CD14-positive monocyte (primary cell): ENCODE measurements around the gene NLRP8. TPM values are rescaled to one million over a fixed set of nuclear protein-coding genes. Genes with fewer than 3 reads are reported as not detected.

ENCODE experiments used
- DNase-seq, 3 donors: peaks; one replicate each; pipeline ENCODE4 v3.0.0-alpha.2; 2011 to 2022
- H2AFZ ChIP-seq: 2 replicates; pipeline ENCODE4 v1.6.0; 2012; ENCODE audit warnings: mild to moderate bottlenecking, low read depth, low read length, inconsistent platforms; ENCODE audit not compliant: insufficient read depth, poor library complexity, severe bottlenecking
- H3K27ac ChIP-seq, 2 donors: 1 replicate in 1 of 2; 2 replicates in 1 of 2; pipeline ENCODE4 v1.5.1; 2012 to 2013; ENCODE audit warnings: low read length in 2 of 2, control low read depth in 1 of 2, inconsistent platforms in 1 of 2, low read depth in 1 of 2, mild to moderate bottlenecking in 1 of 2
- H3K27me3 ChIP-seq, 2 donors: one replicate each; pipeline versions ENCODE4 v1.6.0 to v1.6.1; 2011 to 2013; ENCODE audit warnings: low read length in 2 of 2; ENCODE audit not compliant: control insufficient read depth in 2 of 2, insufficient read depth in 2 of 2
- H3K36me3 ChIP-seq, 2 donors: replicated peaks in 1 of 2; 1 replicate in 1 of 2; 2 replicates in 1 of 2; pipeline versions ENCODE4 v1.5.1 to v1.6.1; 2012 to 2013; ENCODE audit warnings: low read length in 2 of 2, control low read depth in 1 of 2, inconsistent platforms in 1 of 2, mild to moderate bottlenecking in 1 of 2; ENCODE audit not compliant: insufficient read depth in 2 of 2, control insufficient read depth in 1 of 2
- H3K4me1 ChIP-seq, 2 donors: 1 replicate in 1 of 2; 2 replicates in 1 of 2; pipeline versions ENCODE4 v1.5.1 to v1.6.1; 2012 to 2013; ENCODE audit warnings: low read length in 2 of 2, control low read depth in 1 of 2, inconsistent platforms in 1 of 2, mild to moderate bottlenecking in 1 of 2, moderate library complexity in 1 of 2; ENCODE audit not compliant: insufficient read depth in 2 of 2, control insufficient read depth in 1 of 2
- H3K4me2 ChIP-seq: replicated peaks from 2 replicates; pipeline ENCODE3; 2012; ENCODE audit warnings: low read length, moderate library complexity, mild to moderate bottlenecking; ENCODE audit not compliant: poor library complexity, severe bottlenecking; ENCODE audit errors: extremely low read depth
- H3K4me3 ChIP-seq, 3 experiments: fragments of 200-600 bp in 1 of 3; sonication (generic) in 1 of 3; replicated peaks in 1 of 3; 1 replicate in 2 of 3; 2 replicates in 1 of 3; pipeline ENCODE4 v1.5.1; 2011 to 2013; ENCODE audit warnings: low read length in 3 of 3, mild to moderate bottlenecking in 3 of 3, control low read depth in 2 of 3, low read depth in 2 of 3, inconsistent platforms in 1 of 3, moderate library complexity in 1 of 3
- H3K79me2 ChIP-seq: 2 replicates; pipeline ENCODE4 v1.6.0; 2012; ENCODE audit warnings: mild to moderate bottlenecking, control low read depth, inconsistent platforms, low read length, moderate library complexity; ENCODE audit not compliant: insufficient read depth
- H3K9ac ChIP-seq: 2 replicates; pipeline ENCODE4 v1.6.0; 2017; ENCODE audit warnings: low read length, mild to moderate bottlenecking; ENCODE audit not compliant: insufficient read depth, poor library complexity, severe bottlenecking
- H3K9me3 ChIP-seq, 2 donors: replicated peaks in 1 of 2; 1 replicate in 1 of 2; 2 replicates in 1 of 2; pipeline versions ENCODE4 v1.5.1 to v1.6.1; 2012 to 2013; ENCODE audit warnings: low read length in 2 of 2, control low read depth in 1 of 2; ENCODE audit not compliant: control insufficient read depth in 1 of 2, insufficient read depth in 1 of 2
- H4K20me1 ChIP-seq: 2 replicates; pipeline ENCODE4 v1.6.0; 2012; ENCODE audit warnings: mild to moderate bottlenecking, low read length, control low read depth, moderate library complexity; ENCODE audit not compliant: insufficient read depth
- H3K27ac Mint-ChIP-seq, 7 donors: one replicate each; pipeline ENCODE4 v1.8.0; 2020; ENCODE audit warnings: mild to moderate bottlenecking in 7 of 7, mixed read lengths in 7 of 7, moderate library complexity in 6 of 7, inconsistent platforms in 2 of 7
- H3K27me3 Mint-ChIP-seq, 3 donors: one replicate each; pipeline ENCODE4 v1.8.0; 2021 to 2022; ENCODE audit warnings: low read depth in 3 of 3, mild to moderate bottlenecking in 3 of 3, mixed read lengths in 3 of 3, moderate library complexity in 3 of 3, inconsistent platforms in 1 of 3
- H3K36me3 Mint-ChIP-seq, 2 donors: one replicate each; pipeline ENCODE4 v1.8.0; 2020; ENCODE audit warnings: mixed read lengths in 2 of 2, inconsistent platforms in 1 of 2, mild to moderate bottlenecking in 1 of 2
- H3K4me1 Mint-ChIP-seq: one replicate; pipeline ENCODE4 v1.8.0; 2020; ENCODE audit warnings: mild to moderate bottlenecking, mixed read lengths
- H3K4me3 Mint-ChIP-seq, 2 donors: one replicate each; pipeline ENCODE4 v1.8.0; 2020; ENCODE audit warnings: mild to moderate bottlenecking in 2 of 2, mixed read lengths in 2 of 2, moderate library complexity in 1 of 2
- H3K9me3 Mint-ChIP-seq, 7 donors: one replicate each; pipeline ENCODE4 v1.8.0; 2020 to 2022; ENCODE audit warnings: mixed read lengths in 7 of 7, mild to moderate bottlenecking in 6 of 7, moderate library complexity in 6 of 7, inconsistent platforms in 2 of 7
- CTCF ChIP-seq: fragments of 200-600 bp; IDR thresholded peaks from one replicate; pipeline ENCODE4 v1.8.0; 2022; ENCODE audit warnings: antibody characterized with exemption, mild to moderate bottlenecking
- WGBS: methylation state at CpG from one replicate; pipeline ENCODE4 v1.1.5; 2013; ENCODE audit warnings: missing lambda C conversion rate; ENCODE audit not compliant: insufficient coverage; 5-methylcytosine and 5-hydroxymethylcytosine counted together
- intact Hi-C, 2 donors: fragments of 100-400 bp; cut with micrococcal nuclease; formaldehyde crosslinking; loops; one replicate each; pipeline versions ENCODE4 v1.15.0 to v1.15.1; 2023
- polyA plus RNA-seq, 3 donors: library from polyadenylated mRNA; depleted of rRNA in 1 of 3; unstranded in 2 of 3; stranded (reverse) in 1 of 3; fragments of 300-500 nt in 2 of 3; fragments of >200 nt in 1 of 3; fragmentation: Illumina TruSeq in 2 of 3; gene quantifications; 1 replicate in 2 of 3; 2 replicates in 1 of 3; pipeline ENCODE4 v1.2.3, GENCODE V29; 2012 to 2021

The NLRP8 gene
- polyA plus RNA-seq, 3 donors, result not detected

DNA sequence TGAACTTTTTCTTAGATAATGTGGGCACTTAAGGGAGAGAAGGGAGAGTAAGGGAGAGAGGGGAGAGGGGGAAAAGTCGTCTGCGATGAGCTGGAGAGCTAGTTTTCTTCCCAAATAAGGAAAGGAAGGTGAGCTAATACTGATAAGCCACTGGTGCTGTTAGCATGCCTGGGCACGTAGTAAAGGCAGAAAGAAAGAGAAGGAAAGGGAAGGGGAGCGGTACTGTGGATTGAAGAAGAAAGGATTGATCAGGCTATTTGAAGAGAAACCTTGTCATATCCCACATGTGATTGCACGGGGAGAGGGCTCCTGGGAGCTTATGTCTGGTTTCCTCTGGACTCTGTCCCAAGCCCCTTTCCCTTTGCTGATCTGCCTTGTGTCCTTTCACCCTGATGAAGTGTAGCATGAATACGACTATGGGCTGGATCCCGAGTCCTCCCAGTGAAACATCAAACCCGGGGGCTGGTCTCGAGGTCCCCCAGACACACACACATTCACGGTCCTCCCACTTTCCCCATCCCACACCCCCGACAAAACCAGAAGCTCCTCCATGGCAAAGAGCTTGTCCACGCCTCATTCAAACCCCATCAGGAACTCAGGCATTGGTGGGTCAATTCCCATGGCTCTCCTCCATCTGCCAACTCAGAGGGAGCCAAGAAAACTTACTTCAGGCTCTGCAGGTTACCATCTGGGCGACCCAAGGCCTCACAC, 46.1 kb upstream of the NLRP8 start:
- H3K36me3 ChIP-seq, result no peaks in the 10 kb centered on the region
- intact Hi-C loops, result no loop called here

GRCh38 chr19:55902080-55902751, 45.4 kb upstream of the NLRP8 start:
- no peak overlapping the region for H3K4me3 ChIP-seq
- no peak for DNase-seq
- H3K4me3 Mint-ChIP-seq, result no peak overlapping the region

More for the DNA sequence above, 46.1 kb upstream of the NLRP8 start:
- Histone ChIP-seq H3K79me2 (no peaks in the 10 kb centered on the region), H3K4me2 (no peak overlapping the region), H3K4me3 (no peak overlapping the region), H3K9me3 (peaks cover 41 to 49% of the 10 kb centered on the region in 2 donors), H2AFZ (no peak overlapping the region), H4K20me1 (no peaks in the 10 kb centered on the region), H3K4me1 (no peaks in the 10 kb centered on the region), H3K27ac (no peak overlapping the region), H3K9ac (no peak overlapping the region), H3K27me3 (no peaks in the 10 kb centered on the region)
- DNase-seq, result no peak
- H3K27me3 Mint-ChIP-seq, result no peaks in the 10 kb centered on the region
- peaks cover 16 to 66% (median 50%) of the 10 kb centered on the region in 7 donors for H3K9me3 Mint-ChIP-seq
- H3K36me3 Mint-ChIP-seq, result no peaks in the 10 kb centered on the region
- no peak overlapping the region for H3K27ac Mint-ChIP-seq
- H3K4me3 Mint-ChIP-seq, result no peak overlapping the region
- H3K4me1 Mint-ChIP-seq, result no peaks in the 10 kb centered on the region
- TF ChIP-seq CTCF, result no peak
- 84% methylated on average over 10 of the region's 13 CpGs for WGBS

More at GRCh38 chr19:55902080-55902751, 45.4 kb upstream of the NLRP8 start:
- Histone ChIP-seq H3K27ac (no peak overlapping the region), H2AFZ (no peak overlapping the region), H3K9me3 (peaks cover 46 to 51% of the 10 kb centered on the region in 2 donors), H3K9ac (no peak overlapping the region), H3K27me3 (no peaks in the 10 kb centered on the region), H3K79me2 (no peaks in the 10 kb centered on the region), H4K20me1 (no peaks in the 10 kb centered on the region), H3K4me1 (no peaks in the 10 kb centered on the region), H3K36me3 (no peaks in the 10 kb centered on the region), H3K4me2 (no peak overlapping the region)
- Mint-ChIP-seq H3K27me3 (no peaks in the 10 kb centered on the region), H3K27ac (no peak overlapping the region), H3K9me3 (peaks cover 17 to 67% (median 54%) of the 10 kb centered on the region in 7 donors), H3K36me3 (no peaks in the 10 kb centered on the region), H3K4me1 (no peaks in the 10 kb centered on the region)
- intact Hi-C loops, result no loop called here
- 77% methylated on average over 4 of the region's 9 CpGs for WGBS
- no peak for TF ChIP-seq CTCF
